Measurements from ENCODE around the gene ABCB11.
A peak's percentile ranks its signal among the peaks of the same experiment; 100 is the strongest.

DNA sequence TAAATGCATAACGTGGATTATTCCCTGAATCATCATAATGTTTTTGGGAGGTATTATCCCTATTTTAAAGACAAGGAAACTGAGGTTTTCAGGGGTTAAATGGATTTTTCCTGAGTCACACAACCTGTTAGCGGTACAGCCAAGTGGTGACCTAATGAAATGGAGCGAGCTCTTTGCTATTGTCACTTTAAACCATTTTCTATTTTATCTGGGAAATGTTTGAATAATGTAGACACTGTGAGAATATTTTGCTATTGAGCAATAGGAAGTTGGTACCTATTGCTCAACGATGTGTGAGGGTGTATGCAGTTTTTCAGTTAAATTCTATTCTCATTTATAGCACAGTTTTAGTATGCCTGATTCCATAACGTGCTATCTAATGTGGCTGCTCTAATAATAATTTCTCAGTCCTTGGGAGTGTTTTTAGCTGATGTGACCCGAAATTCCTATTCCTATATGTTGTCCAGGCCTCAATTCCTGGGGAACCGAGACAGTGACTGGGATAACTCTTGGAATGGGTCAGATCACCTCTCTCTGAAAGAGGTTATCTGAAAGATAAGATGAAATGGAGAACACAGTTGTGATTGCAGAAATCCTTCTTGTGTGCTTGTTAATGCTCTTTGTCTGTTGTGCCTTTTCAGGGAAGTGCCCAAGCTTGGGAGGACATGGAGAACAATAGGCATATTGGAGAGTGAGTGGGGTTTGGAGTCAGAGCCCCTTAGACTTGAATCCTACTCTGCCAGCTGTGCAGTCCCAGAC, 38.4 kb downstream of the ABCB11 start:
- no peak for TF ChIP-seq NR2F2 (IDR thresholded peaks at IDR 0.05)
- peak; percentile 25 to 35 for TF ChIP-seq RAD21 (IDR thresholded peaks at IDR 0.05)
- TF ChIP-seq, protein P1, sequence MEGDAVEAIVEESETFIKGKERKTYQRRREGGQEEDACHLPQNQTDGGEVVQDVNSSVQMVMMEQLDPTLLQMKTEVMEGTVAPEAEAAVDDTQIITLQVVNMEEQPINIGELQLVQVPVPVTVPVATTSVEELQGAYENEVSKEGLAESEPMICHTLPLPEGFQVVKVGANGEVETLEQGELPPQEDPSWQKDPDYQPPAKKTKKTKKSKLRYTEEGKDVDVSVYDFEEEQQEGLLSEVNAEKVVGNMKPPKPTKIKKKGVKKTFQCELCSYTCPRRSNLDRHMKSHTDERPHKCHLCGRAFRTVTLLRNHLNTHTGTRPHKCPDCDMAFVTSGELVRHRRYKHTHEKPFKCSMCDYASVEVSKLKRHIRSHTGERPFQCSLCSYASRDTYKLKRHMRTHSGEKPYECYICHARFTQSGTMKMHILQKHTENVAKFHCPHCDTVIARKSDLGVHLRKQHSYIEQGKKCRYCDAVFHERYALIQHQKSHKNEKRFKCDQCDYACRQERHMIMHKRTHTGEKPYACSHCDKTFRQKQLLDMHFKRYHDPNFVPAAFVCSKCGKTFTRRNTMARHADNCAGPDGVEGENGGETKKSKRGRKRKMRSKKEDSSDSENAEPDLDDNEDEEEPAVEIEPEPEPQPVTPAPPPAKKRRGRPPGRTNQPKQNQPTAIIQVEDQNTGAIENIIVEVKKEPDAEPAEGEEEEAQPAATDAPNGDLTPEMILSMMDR (IDR thresholded peaks at IDR 0.05; ENCODE audit: low read depth, low read length, missing input control) = no peak
- no peak for TF ChIP-seq TAF1 (conservative IDR thresholded peaks at IDR 0.05)
- TF ChIP-seq, protein P2, sequence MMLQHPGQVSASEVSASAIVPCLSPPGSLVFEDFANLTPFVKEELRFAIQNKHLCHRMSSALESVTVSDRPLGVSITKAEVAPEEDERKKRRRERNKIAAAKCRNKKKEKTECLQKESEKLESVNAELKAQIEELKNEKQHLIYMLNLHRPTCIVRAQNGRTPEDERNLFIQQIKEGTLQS (IDR thresholded peaks at IDR 0.05) = no peak
- peak; percentile 53 for TF ChIP-seq YY1 (IDR thresholded peaks at IDR 0.05)
- TF ChIP-seq REST (IDR thresholded peaks at IDR 0.05) = no peak
- TF ChIP-seq SP1 (IDR thresholded peaks at IDR 0.05) = no peak
- TF ChIP-seq, protein P3, sequence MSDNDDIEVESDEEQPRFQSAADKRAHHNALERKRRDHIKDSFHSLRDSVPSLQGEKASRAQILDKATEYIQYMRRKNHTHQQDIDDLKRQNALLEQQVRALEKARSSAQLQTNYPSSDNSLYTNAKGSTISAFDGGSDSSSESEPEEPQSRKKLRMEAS (IDR thresholded peaks at IDR 0.05) = peak; percentile 75
- peak; percentile 33 to 72 for TF ChIP-seq RXRA (IDR thresholded peaks at IDR 0.05)
